ENCODE results near the gene LCN12.

Gene LCN12

GRCh38 chr9:136939431-136939995, 12.6 kb upstream of the LCN12 start:
- ATAC-seq: no peak
- Mint-ChIP-seq H3K36me3 (peaks cover 60% of the 10 kb centered on the region), H3K4me3 (no peak overlapping the region), H3K9me3 (no peaks in the 10 kb centered on the region), H3K27ac (peak overlapping the region; percentile 78), H3K4me1 (peaks cover 20% of the 10 kb centered on the region)
- DNase-seq (ENCODE audit: low spot score in 2 of 2): no peak

DNA sequence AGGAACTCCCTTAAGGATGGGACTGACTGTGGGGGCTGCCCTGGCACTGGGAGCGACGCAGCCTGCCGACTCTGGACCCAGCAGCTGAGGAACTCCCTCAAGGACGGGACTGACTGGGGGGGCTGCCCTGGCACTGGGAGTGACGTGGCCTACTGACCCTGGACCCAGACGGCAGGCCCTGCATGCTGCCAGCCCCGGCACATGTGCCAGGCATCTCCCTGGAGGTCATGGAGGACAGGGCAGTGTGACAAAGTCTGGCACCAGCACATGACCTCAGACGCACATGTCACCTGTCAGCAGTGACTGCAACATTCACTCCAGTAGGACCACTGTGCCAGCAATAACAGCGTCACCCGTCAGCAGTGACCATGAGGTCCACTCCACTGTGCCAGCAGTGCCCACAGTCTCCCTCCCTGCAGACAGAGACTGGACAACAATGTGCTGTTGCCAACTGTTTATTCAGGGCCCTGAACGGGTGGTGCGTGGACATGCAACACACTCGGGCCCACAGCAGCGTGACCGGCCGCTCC, 12.0 kb upstream of the LCN12 start:
- H3K27ac Mint-ChIP-seq: peak overlapping the region; percentile 78
- ATAC-seq (no peak), DNase-seq (ENCODE audit: low spot score in 2 of 2) (no peak)
- no peak overlapping the region for H3K4me3 Mint-ChIP-seq
- H3K4me1 Mint-ChIP-seq: peaks cover 26% of the 10 kb centered on the region
- H3K9me3 Mint-ChIP-seq: no peaks in the 10 kb centered on the region
- peaks cover 62% of the 10 kb centered on the region for H3K36me3 Mint-ChIP-seq

DNA sequence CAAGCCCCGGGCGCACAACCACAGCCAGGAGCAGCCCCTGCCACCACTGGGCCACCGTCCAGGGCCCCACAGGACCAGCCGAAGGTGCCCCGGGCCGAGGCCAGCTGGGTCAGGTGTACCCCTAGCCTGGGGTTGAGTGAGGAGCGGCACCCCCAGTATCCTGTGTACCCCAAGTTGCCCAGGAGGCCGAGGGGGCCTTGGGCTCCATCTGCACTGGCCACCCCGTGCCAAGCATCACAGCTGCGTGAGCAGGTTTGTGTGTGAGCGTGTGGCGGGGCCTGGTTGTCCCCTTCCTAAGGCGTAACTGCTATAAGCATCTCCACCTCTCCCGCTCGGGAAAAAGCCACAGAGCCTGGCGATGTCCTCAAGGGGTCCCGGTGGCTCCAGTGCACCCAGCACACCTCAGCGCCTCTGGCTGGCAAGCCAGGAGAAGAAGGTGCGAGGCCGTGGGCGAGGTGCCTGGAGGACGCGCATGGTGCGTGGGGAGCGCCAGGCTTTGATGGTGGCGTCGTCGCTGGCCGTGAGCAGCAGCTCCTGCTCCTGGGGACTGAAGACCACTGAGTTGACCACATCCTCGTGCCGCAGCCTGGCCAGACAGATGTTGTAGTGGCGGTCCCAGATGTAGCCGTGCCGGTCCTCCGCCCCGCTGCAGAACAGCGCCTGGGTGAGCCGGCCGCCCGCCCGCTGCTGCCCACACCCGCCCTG, 11.4 kb upstream of the LCN12 start:
- Mint-ChIP-seq H3K36me3 (peaks cover 64% of the 10 kb centered on the region), H3K4me1 (peaks cover 26% of the 10 kb centered on the region), H3K27ac (no peak overlapping the region), H3K4me3 (no peak overlapping the region), H3K9me3 (no peaks in the 10 kb centered on the region)
- ATAC-seq (no peak), DNase-seq (ENCODE audit: low spot score in 2 of 2) (no peak)

- Mint-ChIP-seq H3K27ac (no peak overlapping the region), H3K4me1 (peaks cover 26% of the 10 kb centered on the region)
These were observed 10.6 kb upstream of the LCN12 start for GRCh38 chr9:136941231-136942111.

DNA sequence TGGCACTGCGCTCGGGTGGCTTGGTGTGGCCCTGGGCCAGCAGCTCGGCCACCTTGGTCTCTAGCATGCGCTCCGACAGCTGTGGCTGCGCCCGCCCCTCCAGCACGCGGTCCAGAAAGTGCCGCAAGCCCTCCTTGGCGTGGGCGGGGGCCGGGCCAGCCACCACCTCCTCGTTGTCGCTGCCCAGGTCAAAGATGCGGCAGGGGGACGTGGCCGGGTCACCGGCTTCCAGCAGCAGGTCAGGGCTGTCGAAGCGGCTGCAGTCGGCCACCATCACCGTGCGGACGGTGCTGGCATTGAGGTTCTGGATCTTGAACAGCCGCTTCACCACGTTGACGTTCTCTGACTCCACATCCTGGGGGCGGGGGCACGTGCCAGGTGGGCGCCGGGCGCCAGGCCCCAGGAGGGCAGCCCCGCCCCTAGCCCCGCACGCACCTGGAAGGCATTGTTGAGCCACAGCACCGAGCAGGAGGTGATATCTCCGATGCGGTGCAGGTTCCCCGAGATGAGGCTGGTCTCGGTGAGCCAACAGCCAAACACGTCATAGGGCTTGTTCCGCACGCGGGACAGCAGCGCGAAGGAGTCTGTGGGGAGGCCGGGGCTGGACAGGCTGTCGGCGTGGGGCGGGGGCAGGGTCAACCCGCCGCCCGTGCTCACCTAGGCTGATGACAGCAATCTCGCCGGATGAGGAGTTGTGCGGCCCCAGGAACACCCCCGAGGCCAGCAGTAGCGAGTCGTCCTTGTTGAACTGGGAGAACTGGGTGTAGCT, 9.8 kb upstream of the LCN12 start:
- Mint-ChIP-seq H3K27ac (peak overlapping the region; percentile 80), H3K9me3 (no peaks in the 10 kb centered on the region), H3K36me3 (peaks cover 64% of the 10 kb centered on the region), H3K4me1 (peaks cover 26% of the 10 kb centered on the region), H3K4me3 (peak overlapping the region; percentile 66)
- DNase-seq (ENCODE audit: low spot score in 2 of 2) (no peak), ATAC-seq (no peak)

More at GRCh38 chr9:136941231-136942111, 10.6 kb upstream of the LCN12 start:
- no peaks in the 10 kb centered on the region for H3K9me3 Mint-ChIP-seq
- ATAC-seq (no peak), DNase-seq (ENCODE audit: low spot score in 2 of 2) (no peak)
- peaks cover 64% of the 10 kb centered on the region for H3K36me3 Mint-ChIP-seq
- H3K4me3 Mint-ChIP-seq: no peak overlapping the region

- Mint-ChIP-seq H3K9me3 (no peaks in the 10 kb centered on the region), H3K27ac (peak overlapping the region; percentile 80), H3K36me3 (peaks cover 64% of the 10 kb centered on the region), H3K4me1 (peaks cover 26% of the 10 kb centered on the region), H3K4me3 (peak overlapping the region; percentile 66)
- no peak for DNase-seq (ENCODE audit: low spot score in 2 of 2)
- no peak for ATAC-seq
These were observed 9.2 kb upstream of the LCN12 start for GRCh38 chr9:136942881-136943230.

DNA sequence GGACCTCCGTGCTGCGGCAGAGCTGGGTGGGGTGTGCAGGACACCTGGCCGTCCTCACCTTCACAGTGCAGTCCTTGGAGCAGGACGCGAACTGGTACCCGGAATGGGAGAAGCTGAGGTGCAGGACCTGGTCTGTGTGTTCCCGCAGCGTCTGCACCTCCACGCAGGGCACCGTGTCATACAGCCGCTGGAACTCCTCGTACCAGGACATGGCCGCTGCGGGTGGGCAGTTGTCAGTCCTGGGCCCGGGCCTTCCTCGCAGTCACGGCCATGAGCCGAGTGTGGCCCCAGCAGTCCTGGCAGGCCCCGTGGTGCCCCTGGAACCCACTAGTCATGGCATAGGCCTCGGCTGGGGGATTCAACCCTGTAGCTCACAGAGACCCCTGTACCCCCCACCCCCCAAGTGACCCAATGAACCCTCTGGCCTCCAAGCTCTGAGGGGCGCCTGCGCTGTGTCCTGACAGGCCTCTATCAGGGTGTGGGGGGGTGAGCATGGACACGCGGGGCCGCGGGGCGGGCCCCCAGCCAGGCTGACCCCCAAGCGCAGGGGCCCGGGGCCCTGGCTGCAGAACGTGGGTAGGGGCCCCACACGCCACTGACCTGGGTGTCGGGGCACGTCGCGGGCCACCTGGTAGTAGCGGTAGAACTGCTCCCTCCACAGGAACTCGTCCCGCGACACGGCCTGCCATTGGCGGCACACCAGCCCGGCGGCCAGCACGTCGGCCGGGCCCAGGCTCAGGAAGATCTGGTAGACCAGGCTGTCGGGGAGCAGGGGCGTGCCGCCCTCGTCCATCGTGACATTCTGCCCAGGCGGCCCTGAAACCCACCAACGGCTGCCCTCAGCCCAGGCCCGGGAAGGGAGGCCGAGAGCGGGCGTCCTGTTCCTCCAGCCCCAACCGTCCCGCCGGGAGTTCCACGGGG, 8.5 kb upstream of the LCN12 start:
- peak overlapping the region; percentile 66 for H3K4me3 Mint-ChIP-seq

DNA sequence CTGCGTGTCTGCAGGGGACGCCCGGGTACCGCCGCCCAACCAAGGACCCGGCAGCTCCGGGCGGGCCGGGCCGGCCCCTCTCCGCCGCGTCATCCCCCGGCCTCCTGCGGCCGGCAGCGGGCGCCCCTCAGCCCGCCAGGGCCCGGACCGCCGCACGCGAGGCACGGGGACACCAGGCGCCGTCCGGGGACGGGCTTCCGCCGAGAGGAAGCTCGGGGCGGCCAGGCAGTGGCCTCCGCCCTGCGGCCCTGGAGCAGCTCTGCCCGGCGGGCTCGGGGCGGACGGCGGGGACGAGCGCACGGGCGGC, 7.9 kb upstream of the LCN12 start:
- Mint-ChIP-seq H3K27ac (peak overlapping the region; percentile 80), H3K36me3 (peaks cover 57% of the 10 kb centered on the region), H3K9me3 (no peaks in the 10 kb centered on the region), H3K4me3 (peak overlapping the region; percentile 66), H3K4me1 (peaks cover 25% of the 10 kb centered on the region)
- peak; percentile 60 for ATAC-seq
- no peak for DNase-seq (ENCODE audit: low spot score in 2 of 2)

More for the DNA sequence above, 8.5 kb upstream of the LCN12 start:
- Mint-ChIP-seq H3K4me1 (peaks cover 26% of the 10 kb centered on the region), H3K36me3 (peaks cover 63% of the 10 kb centered on the region), H3K9me3 (no peaks in the 10 kb centered on the region), H3K27ac (peak overlapping the region; percentile 80)
- ATAC-seq (peak; percentile 51), DNase-seq (ENCODE audit: low spot score in 2 of 2) (peak; percentile 50 to 79)

GRCh38 chr9:136944519-136945332, 7.3 kb upstream of the LCN12 start, which contains the start of the genes C8G and FBXW5:
Gene C8G, plus strand, starts transcription at chr9:136945243. Its CDS starts 78 bp downstream, at chr9:136945321.
Gene FBXW5, minus strand, starts transcription at chr9:136944738. Its CDS starts 655 bp downstream, at chr9:136944083.
- H3K4me3 Mint-ChIP-seq: peak within 1 kb of the TSS; percentile 66
- peaks cover 21% of the 10 kb centered on the region for H3K4me1 Mint-ChIP-seq
- peaks cover 51% of the 10 kb centered on the region for H3K36me3 Mint-ChIP-seq
- no peaks in the 10 kb centered on the region for H3K9me3 Mint-ChIP-seq
- ATAC-seq (peak; percentile 81), DNase-seq (ENCODE audit: low spot score in 2 of 2) (peak; percentile 98 to 99)
- peak within 1 kb of the TSS; percentile 87 for H3K27ac Mint-ChIP-seq

- Mint-ChIP-seq H3K36me3 (peaks cover 42% of the 10 kb centered on the region), H3K9me3 (no peaks in the 10 kb centered on the region), H3K4me1 (peaks cover 28% of the 10 kb centered on the region), H3K27ac (no peak overlapping the region), H3K4me3 (peak overlapping the region; percentile 66)
- ATAC-seq: no peak
- no peak for DNase-seq (ENCODE audit: low spot score in 2 of 2)
These were observed 6.5 kb upstream of the LCN12 start for GRCh38 chr9:136945333-136946227.

DNA sequence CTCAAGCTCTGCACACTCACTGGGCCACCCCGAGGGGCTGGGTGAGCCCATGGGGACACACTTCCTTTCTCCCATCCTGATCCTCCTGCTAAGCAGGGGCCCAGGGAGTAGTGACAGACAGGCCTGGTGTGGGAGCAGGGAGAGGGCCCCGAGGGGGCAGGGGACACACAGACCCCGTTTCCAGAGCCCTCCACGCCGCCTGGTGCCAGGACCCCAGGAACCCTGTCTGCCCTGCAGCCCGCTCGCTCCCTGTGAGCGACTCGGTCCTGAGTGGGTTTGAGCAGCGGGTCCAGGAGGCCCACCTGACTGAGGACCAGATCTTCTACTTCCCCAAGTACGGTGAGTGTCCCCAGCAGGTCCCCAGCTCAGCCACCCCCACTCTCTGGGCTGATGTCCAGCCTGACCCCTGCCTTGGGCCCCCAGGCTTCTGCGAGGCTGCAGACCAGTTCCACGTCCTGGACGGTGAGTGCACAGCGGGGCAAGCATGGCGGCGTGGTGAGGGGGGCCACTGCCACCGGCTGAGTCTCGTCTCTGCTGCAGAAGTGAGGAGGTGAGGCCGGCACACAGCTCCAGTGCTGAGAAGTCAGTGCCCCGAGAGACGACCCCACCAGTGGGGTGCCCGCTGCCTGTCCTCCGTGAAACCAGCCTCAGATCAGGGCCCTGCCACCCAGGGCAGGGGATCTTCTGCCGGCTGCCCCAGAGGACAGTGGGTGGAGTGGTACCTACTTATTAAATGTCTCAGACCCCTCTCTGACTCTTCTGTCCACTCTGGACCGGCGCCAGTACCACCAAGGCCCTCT, 5.6 kb upstream of the LCN12 start:
- no peak for ATAC-seq
- DNase-seq (ENCODE audit: low spot score in 2 of 2): no peak
- no peak overlapping the region for H3K4me3 Mint-ChIP-seq
- H3K4me1 Mint-ChIP-seq: peaks cover 28% of the 10 kb centered on the region
- H3K27ac Mint-ChIP-seq: no peak overlapping the region
- no peaks in the 10 kb centered on the region for H3K9me3 Mint-ChIP-seq
- H3K36me3 Mint-ChIP-seq: peaks cover 34% of the 10 kb centered on the region

Data from stimulated activated effector memory CD8-positive, alpha-beta T cell treated with anti-CD3 and anti-CD28 coated beads, Interleukin-12 subunit alpha, Interleukin-12 subunit beta, amount 100 ng/mL, for 72 hours (primary cell).